ENCODE results near the gene ZNF511. TPM values are rescaled to one million over a fixed set of nuclear protein-coding genes. Genes with fewer than 3 reads are reported as not detected.

ZNF511 gene
- total RNA-seq, 2 experiments from 2014 or later: 38.1 to 40.9 TPM

- TF ChIP-seq CTCF (IDR thresholded peaks at IDR 0.05): no peak
- Mint-ChIP-seq H3K4me1 (ENCODE audit: low read depth) (no peaks in the 10 kb centered on the region), H3K4me3 (no peak overlapping the region), H3K9me3 (no peaks in the 10 kb centered on the region), H3K36me3 (ENCODE audit: low read depth) (peaks cover 73% of the 10 kb centered on the region), H3K27me3 (no peaks in the 10 kb centered on the region), H3K27ac (no peak overlapping the region)
- no peaks in the 10 kb centered on the region for H3K9me3 ChIP-seq (ENCODE audit: control insufficient read depth in 1 of 2, insufficient read depth in 1 of 2, low read length in 2 of 2)
- H3K4me1 ChIP-seq (ENCODE audit: insufficient read depth, low read length): peaks cover 4% of the 10 kb centered on the region
- ATAC-seq (ENCODE audit: poor library complexity): no peak
- no peaks in the 10 kb centered on the region for H3K27me3 ChIP-seq (ENCODE audit: control insufficient read depth in 1 of 2, insufficient read depth in 2 of 2, low read length in 2 of 2)
- H3K27ac ChIP-seq (ENCODE audit: low read depth in 1 of 2, low read length in 2 of 2): no peak overlapping the region
- no peak overlapping the region for H3K4me3 ChIP-seq (ENCODE audit: low read length)
- H3K36me3 ChIP-seq (ENCODE audit: insufficient read depth, low read length): peaks cover 85% of the 10 kb centered on the region
- intact Hi-C loops (cut with DNase I, micrococcal nuclease): loop anchor here in 1 of 2 experiments (2.0 kb wide), 1 partner anchor 17 kb away; no protein-coding TSS in a partner anchor
- CTCF ChIA-PET: no interaction called here
- POLR2A ChIA-PET: no interaction called here
- DNase-seq: no peak
Observed at GRCh38 chr10:133295426-133296320, 13.0 kb upstream of the ZNF511 start.

- intact Hi-C loops (cut with DNase I, micrococcal nuclease): loop anchor here in 1 of 2 experiments (2.0 kb wide), 1 partner anchor 19 kb away; no protein-coding TSS in a partner anchor
- ATAC-seq (ENCODE audit: poor library complexity) (no peak), DNase-seq (no peak)
- Histone ChIP-seq H3K4me3 (ENCODE audit: low read length) (no peak overlapping the region), H3K4me1 (ENCODE audit: insufficient read depth, low read length) (peaks cover 4% of the 10 kb centered on the region), H3K36me3 (ENCODE audit: insufficient read depth, low read length) (peaks cover 94% of the 10 kb centered on the region), H3K27me3 (ENCODE audit: control insufficient read depth in 1 of 2, insufficient read depth in 2 of 2, low read length in 2 of 2) (no peaks in the 10 kb centered on the region), H3K27ac (ENCODE audit: low read depth in 1 of 2, low read length in 2 of 2) (no peak overlapping the region), H3K9me3 (ENCODE audit: control insufficient read depth in 1 of 2, insufficient read depth in 1 of 2, low read length in 2 of 2) (no peaks in the 10 kb centered on the region)
- Mint-ChIP-seq H3K27ac (no peak overlapping the region), H3K27me3 (no peaks in the 10 kb centered on the region), H3K9me3 (no peaks in the 10 kb centered on the region), H3K4me1 (ENCODE audit: low read depth) (no peaks in the 10 kb centered on the region), H3K4me3 (no peak overlapping the region), H3K36me3 (ENCODE audit: low read depth) (peaks cover 79% of the 10 kb centered on the region)
- ChIA-PET CTCF (no interaction called here), POLR2A (no interaction called here)
- TF ChIP-seq CTCF (IDR thresholded peaks at IDR 0.05): no peak
Observed at GRCh38 chr10:133297504-133297903, 11.2 kb upstream of the ZNF511 start.

GRCh38 chr10:133298466-133298865, 10.2 kb upstream of the ZNF511 start:
- intact Hi-C loops (cut with DNase I, micrococcal nuclease): no loop called here
- ChIA-PET POLR2A (no interaction called here), CTCF (interaction anchor here (1.8 kb wide), 1 partner anchor 10 kb away, joined by 4 read pairs; no protein-coding TSS in a partner anchor)
- Mint-ChIP-seq H3K36me3 (ENCODE audit: low read depth) (peaks cover 85% of the 10 kb centered on the region), H3K4me3 (no peak overlapping the region), H3K27me3 (no peaks in the 10 kb centered on the region), H3K4me1 (ENCODE audit: low read depth) (no peaks in the 10 kb centered on the region), H3K27ac (no peak overlapping the region), H3K9me3 (no peaks in the 10 kb centered on the region)
- no peak overlapping the region for H3K27ac ChIP-seq (ENCODE audit: low read depth in 1 of 2, low read length in 2 of 2)
- no peak overlapping the region for H3K4me3 ChIP-seq (ENCODE audit: low read length)
- peaks cover 4% of the 10 kb centered on the region for H3K4me1 ChIP-seq (ENCODE audit: insufficient read depth, low read length)
- ATAC-seq (ENCODE audit: poor library complexity): no peak
- no peaks in the 10 kb centered on the region for H3K9me3 ChIP-seq (ENCODE audit: control insufficient read depth in 1 of 2, insufficient read depth in 1 of 2, low read length in 2 of 2)
- no peak for TF ChIP-seq CTCF (IDR thresholded peaks at IDR 0.05)
- peaks cover 88% of the 10 kb centered on the region for H3K36me3 ChIP-seq (ENCODE audit: insufficient read depth, low read length)
- no peak for DNase-seq
- no peaks in the 10 kb centered on the region for H3K27me3 ChIP-seq (ENCODE audit: control insufficient read depth in 1 of 2, insufficient read depth in 2 of 2, low read length in 2 of 2)

All from CD4-positive, alpha-beta T cell (primary cell).